Cardiac septum (tissue), 1 donor: ENCODE measurements around the gene LTBP2. TPM values are rescaled to one million over a fixed set of nuclear protein-coding genes. Genes with fewer than 3 reads are reported as not detected.

Experiments used
- DNase-seq: peaks from one replicate; pipeline ENCODE4 v3.0.0-alpha.2; 2020; ENCODE audit warnings: low spot score
- intact Hi-C: fragments of 100-400 bp; cut with DNase I; formaldehyde crosslinking; loops from one replicate; pipeline ENCODE4 v1.14.0; 2022
- total RNA-seq: library from RNA; stranded (reverse); fragmentation: NEBNext Ultra II Directional; extraction: Animal tissue kit (Norgen Biotek cat#: 25700); gene quantifications from one replicate; pipeline ENCODE4 v1.2.1, GENCODE V29; 2021
- donor health status: DM: no; HTN: no; CAD: no.

The LTBP2 gene
- total RNA-seq, 1 donor from 2014 or later = 93.7 TPM

DNA sequence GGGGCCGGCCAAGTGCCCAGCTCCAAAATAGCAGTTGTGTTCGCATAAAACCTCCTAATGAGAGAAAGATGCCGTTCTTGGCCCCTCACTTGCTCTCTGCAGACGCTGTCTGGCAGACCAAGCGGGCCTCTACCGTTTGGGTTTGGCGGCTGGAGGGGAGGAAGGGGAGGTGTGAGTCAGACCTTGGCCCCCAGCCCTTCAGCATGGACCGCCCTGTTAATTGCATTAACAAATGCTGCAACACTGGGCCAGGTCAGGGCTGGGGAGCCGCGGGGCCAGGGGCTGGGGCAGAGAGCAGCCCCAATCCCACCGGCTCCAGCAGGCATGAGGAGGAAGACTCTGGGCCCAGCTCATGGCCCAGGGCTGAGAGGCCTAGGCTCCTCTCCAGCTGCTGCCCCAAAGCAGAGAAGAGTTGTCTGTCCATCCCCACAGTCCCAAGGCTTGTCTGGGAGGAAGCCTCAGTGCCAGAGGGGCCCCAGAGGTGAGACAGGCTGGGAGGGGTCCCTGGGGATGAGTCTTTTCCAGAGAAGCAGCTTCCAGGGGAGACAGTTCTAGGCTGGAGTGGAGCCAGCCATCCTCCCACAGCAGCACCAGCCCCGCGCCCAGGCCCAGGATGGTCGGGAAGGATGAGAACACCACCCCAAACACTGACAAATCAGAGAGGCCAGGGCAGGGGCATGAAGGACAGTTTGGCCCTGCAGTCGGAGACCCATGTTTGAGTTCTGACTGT is 16.9 kb downstream of the LTBP2 start:
- intact Hi-C loops = no loop called here

GRCh38 chr14:74594606-74595005 is 17.4 kb downstream of the LTBP2 start:
- no peak for DNase-seq
- intact Hi-C loops = no loop called here

More for the DNA sequence above, 16.9 kb downstream of the LTBP2 start:
- DNase-seq = peak; percentile 85

- intact Hi-C loops = no loop called here
- no peak for DNase-seq
Measured at GRCh38 chr14:74594029-74594428, 18.0 kb downstream of the LTBP2 start.

DNA sequence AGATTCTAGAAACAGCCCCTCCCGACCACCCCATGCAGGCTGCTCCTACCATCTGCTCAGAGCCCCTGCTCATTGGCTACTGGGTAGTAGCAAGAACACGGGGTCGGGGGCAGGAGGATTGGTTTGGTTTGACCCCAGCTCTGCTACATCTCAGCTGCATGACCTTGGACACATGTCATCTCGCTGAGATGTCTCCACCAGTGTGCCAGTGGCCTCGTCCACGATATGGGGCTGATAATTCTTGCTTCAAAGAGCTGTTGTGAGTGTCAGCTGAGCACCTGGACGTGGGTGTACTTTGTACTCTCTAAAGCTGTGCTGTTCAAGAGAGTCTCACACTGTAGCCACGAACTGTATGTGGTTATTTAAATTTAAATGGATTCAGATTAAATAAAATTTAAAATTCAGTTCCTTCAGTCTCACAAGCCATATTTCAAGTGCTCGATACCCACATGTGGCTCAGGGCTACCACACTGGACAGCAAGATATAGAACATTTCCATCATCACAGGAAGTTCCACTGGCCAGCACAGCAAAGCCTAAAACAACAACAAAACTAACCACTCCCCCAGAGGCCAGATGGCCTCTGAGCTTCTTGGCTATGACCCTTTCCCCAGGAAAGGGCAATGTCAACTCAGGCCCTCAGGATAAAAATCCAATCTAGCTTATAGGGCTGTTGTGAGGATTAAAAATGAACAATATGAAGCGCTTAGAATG is 18.6 kb downstream of the LTBP2 start:
- no peak for DNase-seq

DNA sequence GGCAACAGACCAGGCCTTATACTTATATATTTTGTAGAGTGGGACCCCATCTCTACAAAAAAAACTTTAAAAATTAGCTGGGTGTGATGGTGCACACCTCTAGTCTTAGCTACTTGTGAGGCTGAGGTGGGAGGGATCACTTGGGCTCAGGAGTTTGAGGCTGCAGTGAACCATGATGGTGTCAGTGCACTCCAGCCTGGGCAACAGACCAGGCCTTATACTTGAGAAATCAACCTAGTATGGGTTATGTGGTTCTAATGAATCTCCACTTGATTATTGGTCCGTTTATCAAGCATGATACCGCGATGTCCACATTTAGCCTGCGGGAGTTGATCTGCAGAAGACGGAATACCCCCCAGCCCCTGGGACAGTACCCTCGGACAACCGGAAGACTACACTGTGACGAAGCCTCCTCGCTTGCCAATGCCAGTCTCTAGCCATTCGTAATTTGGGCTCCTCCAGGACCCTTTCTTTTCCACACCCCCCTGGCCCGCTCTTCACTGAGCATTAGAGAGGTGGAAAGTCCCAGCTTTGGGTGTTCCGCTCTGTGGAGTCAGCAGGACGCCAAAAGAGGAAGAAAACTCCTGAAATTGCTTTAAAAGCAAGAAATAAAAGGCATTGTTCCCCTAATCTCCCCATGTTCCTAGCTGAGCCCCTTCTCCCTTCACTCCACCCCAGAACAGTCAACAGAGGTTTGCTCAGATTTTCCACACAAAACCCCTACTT is 19.4 kb downstream of the LTBP2 start:
- DNase-seq = no peak
- intact Hi-C loops = no loop called here

More for the DNA sequence above, 18.6 kb downstream of the LTBP2 start:
- intact Hi-C loops = no loop called here

GRCh38 chr14:74591899-74592298 is 20.1 kb downstream of the LTBP2 start:
- no peak for DNase-seq
- intact Hi-C loops = no loop called here

GRCh38 chr14:74591394-74591793 is 20.6 kb downstream of the LTBP2 start:
- intact Hi-C loops = no loop called here
- no peak for DNase-seq

DNA sequence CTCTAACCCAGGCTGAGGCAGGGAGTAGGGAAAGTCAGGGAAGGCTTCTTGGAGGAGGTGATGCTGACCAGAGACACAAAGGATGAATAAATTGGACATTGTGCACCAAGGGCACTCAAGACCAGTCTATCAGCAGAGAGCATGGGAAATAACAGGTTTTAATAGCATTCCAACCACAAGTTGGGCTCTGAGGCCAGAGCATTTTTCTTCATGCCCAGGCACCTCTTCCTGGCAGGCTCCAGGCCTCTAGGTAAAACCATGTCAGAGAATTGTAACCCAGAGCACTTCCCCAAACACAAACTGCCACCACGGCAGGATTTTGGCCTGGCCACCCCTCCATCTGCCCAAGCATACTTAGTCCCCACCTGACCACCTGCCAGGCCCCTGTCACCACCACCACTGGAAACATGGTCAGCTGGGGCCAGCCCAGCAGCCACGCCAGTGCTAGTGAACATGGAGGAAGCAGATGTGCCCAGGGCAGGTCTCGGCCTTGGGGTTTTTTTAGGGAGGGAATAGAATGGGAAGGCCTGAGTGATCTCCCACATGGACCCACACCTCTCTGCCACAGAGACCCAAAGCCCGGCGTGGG is 22.7 kb downstream of the LTBP2 start:
- no peak for DNase-seq
- intact Hi-C loops = no loop called here

GRCh38 chr14:74587363-74587707 is 24.7 kb downstream of the LTBP2 start:
- no peak for DNase-seq

GRCh38 chr14:74586681-74587362 is 25.2 kb downstream of the LTBP2 start:
- no peak for DNase-seq
- intact Hi-C loops = no loop called here

More at GRCh38 chr14:74587363-74587707, 24.7 kb downstream of the LTBP2 start:
- intact Hi-C loops = no loop called here

DNA sequence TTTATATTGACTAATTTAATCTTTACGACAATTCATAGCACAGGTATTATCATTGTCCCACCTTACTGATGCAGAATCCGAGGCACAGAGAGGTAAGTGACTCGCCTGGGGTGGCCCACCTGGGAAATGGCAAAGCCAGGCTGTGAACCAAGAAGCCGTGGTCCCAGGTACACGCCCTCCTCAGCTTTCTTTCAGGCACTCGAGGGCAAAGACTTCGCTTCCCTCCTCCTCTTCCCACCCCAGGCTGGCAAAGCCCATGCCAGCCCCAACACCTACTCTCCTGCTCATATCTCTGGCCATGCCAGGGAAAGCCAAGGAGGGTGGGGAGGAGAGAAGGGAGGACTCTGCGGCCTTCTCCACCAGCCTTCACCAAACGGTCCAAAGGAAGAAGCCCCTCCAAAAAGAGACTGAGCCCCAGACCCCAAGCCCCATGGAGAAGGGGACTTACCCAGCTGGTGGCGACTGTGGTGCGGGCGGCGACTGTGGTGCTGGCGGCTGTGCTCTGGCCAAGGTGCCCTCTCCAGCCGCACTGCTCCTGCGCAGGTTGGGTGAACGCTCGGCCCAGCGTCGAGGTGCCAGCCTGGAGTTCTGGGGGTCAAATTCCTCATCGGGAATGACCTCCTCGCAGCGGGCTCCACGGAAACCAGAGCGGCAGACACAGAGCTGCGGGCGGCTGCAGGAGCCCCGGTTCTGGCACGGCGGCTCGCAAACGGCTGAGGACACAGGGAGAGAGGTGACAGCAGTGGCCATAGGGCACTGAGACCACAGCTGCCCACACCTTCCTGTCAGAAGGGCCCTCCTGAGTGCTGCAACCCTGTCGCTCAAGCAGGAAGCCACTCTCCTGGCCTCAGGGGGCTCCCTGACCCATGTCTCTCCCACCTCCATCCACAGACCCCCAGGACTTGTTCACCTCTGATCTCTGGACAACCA is 26.4 kb downstream of the LTBP2 start:
- no peak for DNase-seq
- intact Hi-C loops = no loop called here

- no peak for DNase-seq
- intact Hi-C loops = no loop called here
Measured at GRCh38 chr14:74584951-74585350, 27.1 kb downstream of the LTBP2 start.

DNA sequence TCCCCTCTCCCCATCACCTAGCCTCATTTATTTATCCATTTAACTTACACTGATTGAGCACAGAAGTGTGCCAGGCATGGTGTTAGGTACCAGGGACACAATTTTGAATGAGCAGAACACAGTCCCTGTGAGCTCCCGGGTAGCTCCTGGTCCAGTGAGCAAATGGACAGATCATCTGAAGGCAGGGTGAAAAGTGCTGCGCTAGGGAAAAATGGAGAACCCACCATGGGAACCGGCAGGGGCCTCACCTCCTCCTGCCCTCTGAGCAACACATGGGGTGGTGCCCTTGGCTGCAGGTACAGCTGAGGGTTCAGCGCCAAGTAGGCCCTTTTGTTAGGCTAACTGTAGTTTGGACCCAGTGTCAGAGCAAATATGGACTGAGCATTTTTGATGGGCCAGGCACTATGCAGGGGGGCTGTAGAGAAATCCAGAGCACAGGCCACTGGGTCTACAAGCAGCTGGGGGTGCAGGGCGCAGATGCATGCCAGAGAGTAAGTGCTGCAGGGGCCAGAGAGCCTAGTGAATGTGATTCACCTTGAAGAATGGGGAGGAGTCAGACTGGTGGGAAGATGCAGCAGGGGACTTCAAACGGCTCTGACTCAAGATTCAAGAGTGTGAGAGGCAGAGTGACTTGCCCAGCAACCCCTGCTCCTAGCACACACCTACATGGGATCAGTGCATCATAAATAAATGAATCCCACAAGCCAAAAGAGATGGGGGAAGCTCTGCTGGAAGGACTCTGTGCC is 28.2 kb downstream of the LTBP2 start:
- intact Hi-C loops = no loop called here
- peak; percentile 62 for DNase-seq

DNA sequence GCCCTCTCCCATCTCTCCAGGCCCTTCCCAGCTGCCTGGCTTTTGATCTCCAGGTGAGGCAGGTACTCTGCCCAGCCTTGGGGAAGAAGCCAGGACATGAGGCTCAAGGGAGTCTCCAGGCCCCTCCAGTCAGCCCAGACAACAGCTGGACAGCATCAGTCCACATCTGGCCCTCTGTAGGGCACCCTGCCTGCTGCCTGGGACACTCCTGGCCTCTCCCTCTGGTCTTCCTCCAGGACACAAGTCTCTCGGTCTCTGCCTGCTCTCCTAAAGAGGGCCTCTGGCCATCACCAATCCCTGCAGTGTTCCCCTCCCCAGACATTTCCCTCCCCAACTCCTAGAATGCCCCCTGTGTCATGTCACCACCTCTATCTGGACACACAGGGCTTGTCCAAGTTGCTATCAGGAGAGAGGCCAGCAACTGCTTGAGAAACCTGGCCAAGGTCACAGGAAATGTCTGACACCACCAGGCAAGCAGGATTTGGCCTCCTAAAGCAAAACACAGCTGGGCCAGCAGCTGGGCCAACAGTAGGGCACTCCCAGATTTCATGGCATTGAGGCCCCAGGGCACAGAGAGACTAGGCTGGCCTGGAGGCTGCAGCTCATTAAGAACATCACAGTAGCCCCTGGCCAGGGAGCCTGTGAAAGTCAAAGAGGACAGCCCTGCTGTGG is 29.0 kb downstream of the LTBP2 start:
- peak; percentile 74 for DNase-seq
- intact Hi-C loops = no loop called here

GRCh38 chr14:74580275-74580672 is 31.8 kb downstream of the LTBP2 start:
- DNase-seq = no peak
- intact Hi-C loops = no loop called here

DNA sequence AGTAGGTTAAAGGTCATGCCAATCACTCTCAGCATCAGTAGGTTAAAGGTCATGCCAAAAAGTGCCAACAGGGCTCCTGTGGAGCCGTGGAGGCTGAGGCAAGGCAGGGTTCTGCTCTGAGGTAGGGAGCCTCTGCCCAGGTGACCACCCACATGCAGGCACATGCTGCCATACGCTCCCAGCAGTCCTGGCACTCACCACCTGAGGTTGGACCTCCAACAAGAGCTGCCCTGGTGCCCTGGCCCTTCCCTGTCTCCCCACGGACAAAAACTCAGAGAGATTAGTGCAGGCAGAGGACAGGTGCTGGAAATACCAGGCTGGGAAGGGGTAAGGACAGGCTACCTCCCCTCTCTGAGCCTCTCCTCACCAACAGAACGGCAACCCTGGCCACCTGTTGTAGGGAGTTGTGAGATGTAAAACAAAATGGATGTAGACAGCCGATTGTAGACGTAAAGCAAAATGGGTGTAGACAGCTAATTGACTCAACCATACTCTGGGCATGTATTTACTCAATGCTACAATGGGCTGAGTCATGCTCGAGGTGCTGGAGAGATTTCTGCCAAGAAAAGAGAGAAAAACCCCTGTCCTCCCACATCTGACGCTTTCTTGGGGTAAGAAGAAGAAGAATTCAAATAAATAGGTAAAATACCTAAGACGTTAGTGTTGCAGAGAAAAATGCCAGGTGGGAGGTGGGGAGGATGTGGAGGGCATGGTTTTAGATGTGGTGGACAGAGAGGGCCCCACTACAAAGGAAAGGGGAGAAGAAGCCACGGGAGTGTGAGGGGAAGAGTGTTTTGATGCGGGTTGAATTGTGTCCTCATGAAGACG is 32.4 kb downstream of the LTBP2 start:
- no peak for DNase-seq
- intact Hi-C loops = no loop called here

GRCh38 chr14:74578479-74578878 is 33.6 kb downstream of the LTBP2 start:
- intact Hi-C loops = no loop called here
- no peak for DNase-seq
